PFSK-1 (cell line): ENCODE data around the gene GABBR2.

Source experiments
- FOXP2 ChIP-seq: optimal IDR thresholded peaks from 2 replicates; pipeline ENCODE3; 2011; ENCODE audit warnings: borderline replicate concordance, control low read depth, inconsistent platforms; ENCODE audit not compliant: insufficient read depth; ENCODE audit errors: extremely low read length, extremely low read depth
- POLR2AphosphoS5 ChIP-seq: IDR thresholded peaks from 2 replicates; pipeline ENCODE4 v1.6.1; 2012; ENCODE audit warnings: low read depth, mild to moderate bottlenecking, control low read depth, low read length, moderate library complexity
- SIN3A ChIP-seq: IDR thresholded peaks from 2 replicates; pipeline ENCODE4 v1.6.1; 2012; ENCODE audit warnings: mild to moderate bottlenecking, low read length, moderate library complexity, borderline replicate concordance; ENCODE audit not compliant: insufficient read depth
- TAF1 ChIP-seq: IDR thresholded peaks from 2 replicates; pipeline ENCODE4 v1.6.1; 2012; ENCODE audit warnings: low read length, control low read depth, borderline replicate concordance; ENCODE audit not compliant: insufficient read depth
- TF ChIP-seq, protein P1 (sequence below), 2 experiments: IDR thresholded peaks; 2 replicates each; pipeline versions ENCODE4 v1.6.1 to v1.8.0; 2011 to 2012; ENCODE audit warnings: low read depth in 2 of 2, low read length in 2 of 2, control low read depth in 1 of 2, inconsistent platforms in 1 of 2, mild to moderate bottlenecking in 1 of 2, moderate library complexity in 1 of 2; ENCODE audit not compliant: insufficient read depth in 1 of 2

GABBR2 gene

DNA sequence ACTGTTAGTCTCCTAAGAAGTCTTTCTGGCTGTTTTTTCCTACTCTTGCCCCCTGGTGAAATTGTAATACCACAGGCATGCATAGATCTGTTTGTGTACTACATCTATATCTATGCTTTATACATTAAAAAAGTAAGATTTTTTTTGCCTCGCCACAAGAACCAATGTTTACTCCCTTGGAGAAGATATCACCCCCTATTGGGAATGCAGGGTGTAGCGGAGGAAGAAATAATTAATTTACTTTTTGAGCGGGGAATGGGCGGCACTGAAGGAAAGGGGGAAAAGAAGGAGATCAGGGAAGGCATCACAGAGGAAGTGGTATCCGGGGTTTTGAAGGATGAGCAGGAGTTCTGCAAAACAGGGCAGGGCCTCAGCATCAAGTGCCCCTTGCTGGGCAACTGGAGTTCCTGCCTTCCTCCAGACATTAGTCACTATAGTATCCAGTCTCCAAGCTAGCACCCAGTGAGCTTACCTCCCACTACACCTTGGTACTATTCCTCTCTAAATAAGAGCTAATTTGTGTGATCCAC lies 134.9 kb downstream of the GABBR2 start:
- TF ChIP-seq POLR2AphosphoS5 (no peak), SIN3A (no peak), TAF1 (no peak), FOXP2 (no peak)
- TF ChIP-seq, protein P1, sequence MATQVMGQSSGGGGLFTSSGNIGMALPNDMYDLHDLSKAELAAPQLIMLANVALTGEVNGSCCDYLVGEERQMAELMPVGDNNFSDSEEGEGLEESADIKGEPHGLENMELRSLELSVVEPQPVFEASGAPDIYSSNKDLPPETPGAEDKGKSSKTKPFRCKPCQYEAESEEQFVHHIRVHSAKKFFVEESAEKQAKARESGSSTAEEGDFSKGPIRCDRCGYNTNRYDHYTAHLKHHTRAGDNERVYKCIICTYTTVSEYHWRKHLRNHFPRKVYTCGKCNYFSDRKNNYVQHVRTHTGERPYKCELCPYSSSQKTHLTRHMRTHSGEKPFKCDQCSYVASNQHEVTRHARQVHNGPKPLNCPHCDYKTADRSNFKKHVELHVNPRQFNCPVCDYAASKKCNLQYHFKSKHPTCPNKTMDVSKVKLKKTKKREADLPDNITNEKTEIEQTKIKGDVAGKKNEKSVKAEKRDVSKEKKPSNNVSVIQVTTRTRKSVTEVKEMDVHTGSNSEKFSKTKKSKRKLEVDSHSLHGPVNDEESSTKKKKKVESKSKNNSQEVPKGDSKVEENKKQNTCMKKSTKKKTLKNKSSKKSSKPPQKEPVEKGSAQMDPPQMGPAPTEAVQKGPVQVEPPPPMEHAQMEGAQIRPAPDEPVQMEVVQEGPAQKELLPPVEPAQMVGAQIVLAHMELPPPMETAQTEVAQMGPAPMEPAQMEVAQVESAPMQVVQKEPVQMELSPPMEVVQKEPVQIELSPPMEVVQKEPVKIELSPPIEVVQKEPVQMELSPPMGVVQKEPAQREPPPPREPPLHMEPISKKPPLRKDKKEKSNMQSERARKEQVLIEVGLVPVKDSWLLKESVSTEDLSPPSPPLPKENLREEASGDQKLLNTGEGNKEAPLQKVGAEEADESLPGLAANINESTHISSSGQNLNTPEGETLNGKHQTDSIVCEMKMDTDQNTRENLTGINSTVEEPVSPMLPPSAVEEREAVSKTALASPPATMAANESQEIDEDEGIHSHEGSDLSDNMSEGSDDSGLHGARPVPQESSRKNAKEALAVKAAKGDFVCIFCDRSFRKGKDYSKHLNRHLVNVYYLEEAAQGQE (IDR thresholded peaks at IDR 0.05; ENCODE audit: insufficient read depth in 1 of 2, low read depth in 2 of 2, low read length in 2 of 2) = no peak

DNA sequence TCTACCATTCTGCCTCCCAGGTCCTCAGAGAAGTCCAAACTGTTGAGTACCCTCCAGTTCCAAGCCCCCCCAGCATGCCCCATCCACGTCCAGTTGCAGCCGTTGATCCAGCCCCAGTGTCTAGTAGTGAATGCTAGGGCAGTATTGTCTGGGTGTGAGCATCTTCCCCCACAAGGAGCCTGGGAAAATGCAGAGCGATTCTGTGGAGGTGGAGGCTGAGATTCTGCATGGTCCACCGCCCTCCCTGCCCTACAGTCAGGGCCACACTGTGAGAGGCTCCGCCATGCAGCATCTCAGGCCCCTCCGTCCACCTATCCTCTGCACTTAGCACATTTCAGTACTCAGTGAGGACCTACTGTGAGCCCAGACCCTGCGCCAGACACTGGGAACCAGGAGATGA lies 135.9 kb downstream of the GABBR2 start:
- no peak for TF ChIP-seq SIN3A
- TF ChIP-seq POLR2AphosphoS5 = no peak
- no peak for TF ChIP-seq FOXP2
- TF ChIP-seq TAF1 = no peak

DNA sequence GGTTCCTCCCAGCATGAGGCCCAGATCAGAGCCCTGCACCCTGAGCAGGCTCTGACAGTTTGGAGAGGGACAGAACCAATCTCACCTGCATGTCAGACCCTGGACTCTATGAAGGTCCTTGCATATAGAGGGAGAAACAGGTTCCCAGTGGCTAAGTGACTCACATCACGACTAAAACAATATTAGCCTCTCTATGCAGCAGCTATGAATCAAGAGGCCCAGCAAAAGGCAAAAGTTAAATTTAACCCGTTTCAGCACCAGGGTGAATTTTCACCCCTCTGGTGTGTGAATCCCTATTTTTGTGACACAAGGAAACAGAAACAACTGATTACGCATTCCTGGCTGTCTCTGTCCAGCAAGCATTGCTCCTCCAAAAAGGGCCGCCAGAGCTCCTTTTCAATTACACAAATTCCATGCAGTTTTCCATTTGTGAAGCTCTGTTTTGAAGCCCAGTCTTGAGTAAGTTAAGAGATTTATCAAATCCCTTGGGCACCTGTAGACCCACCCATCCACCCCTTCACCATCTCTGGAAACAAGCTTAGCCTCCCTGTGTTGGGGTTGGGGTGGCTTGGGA lies 136.6 kb downstream of the GABBR2 start:
- TF ChIP-seq SIN3A (no peak), POLR2AphosphoS5 (no peak), FOXP2 (no peak), TAF1 (no peak)
- TF ChIP-seq, protein P1 (IDR thresholded peaks at IDR 0.05; ENCODE audit: insufficient read depth in 1 of 2, low read depth in 2 of 2, low read length in 2 of 2) = peak in 1 of 2 experiments; percentile 58; a peak in 1 of 4 replicates

DNA sequence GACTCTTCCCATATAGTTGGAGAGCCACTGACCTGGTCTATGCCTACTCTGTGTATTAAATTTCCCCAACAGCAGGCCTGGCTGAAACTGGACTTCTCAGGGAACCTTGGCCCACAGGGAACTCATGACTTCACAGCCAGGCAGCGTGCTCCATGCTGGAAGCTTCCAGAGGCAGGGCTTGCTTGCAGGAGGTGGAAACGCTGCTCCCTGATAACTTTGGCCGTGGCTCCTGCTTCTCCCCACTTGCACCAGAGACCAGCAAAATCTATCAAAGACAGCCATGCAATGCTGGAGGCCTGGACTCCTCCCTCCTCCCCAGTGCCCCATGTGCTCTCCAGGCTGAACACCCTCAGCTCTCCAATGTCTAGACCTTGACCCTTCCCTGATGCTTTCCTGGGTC lies 137.1 kb downstream of the GABBR2 start:
- TF ChIP-seq, protein P1 (IDR thresholded peaks at IDR 0.05; ENCODE audit: insufficient read depth in 1 of 2, low read depth in 2 of 2, low read length in 2 of 2) = no peak
- TF ChIP-seq SIN3A = no peak
- no peak for TF ChIP-seq POLR2AphosphoS5
- TF ChIP-seq TAF1 = no peak
- no peak for TF ChIP-seq FOXP2

- TF ChIP-seq TAF1 (no peak), FOXP2 (no peak), SIN3A (no peak), POLR2AphosphoS5 (no peak)
Measured at GRCh38 chr9:98570663-98571440, 137.9 kb downstream of the GABBR2 start.
